Loucy (cell line): ENCODE results near the gene OR2C1.

Experiments used
- EZH2phosphoT487 ChIP-seq: fragments of 200-600 bp; IDR thresholded peaks from 2 replicates; pipeline ENCODE4 v1.6.1; 2018; ENCODE audit warnings: antibody characterized with exemption, mild to moderate bottlenecking, moderate library complexity, borderline replicate concordance
- TF ChIP-seq, protein P1 (sequence below): fragments of 200-600 bp; sonication (generic); conservative IDR thresholded peaks from 2 replicates; pipeline ENCODE4 v1.5.1; 2014; ENCODE audit warnings: mild to moderate bottlenecking, antibody characterized with exemption, low read length

DNA sequence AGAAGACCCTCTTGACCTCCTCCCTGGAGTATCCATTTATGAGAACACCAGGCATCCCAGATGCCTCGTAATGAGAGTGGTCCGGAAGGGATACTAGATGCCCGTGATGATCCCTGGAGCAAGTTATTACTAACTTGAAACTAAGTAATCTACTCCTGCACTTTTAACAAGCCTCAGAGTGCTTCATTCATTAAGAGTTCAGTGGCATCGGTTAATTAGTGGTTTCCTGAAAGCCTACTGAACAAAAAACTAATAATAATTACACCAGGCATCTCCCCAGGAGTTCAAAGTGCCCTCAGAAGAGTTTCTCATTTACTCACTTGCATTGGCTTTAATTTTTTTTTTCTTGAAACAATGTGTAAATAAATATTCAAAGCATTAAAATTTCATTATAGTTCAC is 28.2 kb upstream of the OR2C1 start:
- TF ChIP-seq, protein P1, sequence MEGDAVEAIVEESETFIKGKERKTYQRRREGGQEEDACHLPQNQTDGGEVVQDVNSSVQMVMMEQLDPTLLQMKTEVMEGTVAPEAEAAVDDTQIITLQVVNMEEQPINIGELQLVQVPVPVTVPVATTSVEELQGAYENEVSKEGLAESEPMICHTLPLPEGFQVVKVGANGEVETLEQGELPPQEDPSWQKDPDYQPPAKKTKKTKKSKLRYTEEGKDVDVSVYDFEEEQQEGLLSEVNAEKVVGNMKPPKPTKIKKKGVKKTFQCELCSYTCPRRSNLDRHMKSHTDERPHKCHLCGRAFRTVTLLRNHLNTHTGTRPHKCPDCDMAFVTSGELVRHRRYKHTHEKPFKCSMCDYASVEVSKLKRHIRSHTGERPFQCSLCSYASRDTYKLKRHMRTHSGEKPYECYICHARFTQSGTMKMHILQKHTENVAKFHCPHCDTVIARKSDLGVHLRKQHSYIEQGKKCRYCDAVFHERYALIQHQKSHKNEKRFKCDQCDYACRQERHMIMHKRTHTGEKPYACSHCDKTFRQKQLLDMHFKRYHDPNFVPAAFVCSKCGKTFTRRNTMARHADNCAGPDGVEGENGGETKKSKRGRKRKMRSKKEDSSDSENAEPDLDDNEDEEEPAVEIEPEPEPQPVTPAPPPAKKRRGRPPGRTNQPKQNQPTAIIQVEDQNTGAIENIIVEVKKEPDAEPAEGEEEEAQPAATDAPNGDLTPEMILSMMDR = no peak
- TF ChIP-seq EZH2phosphoT487 = no peak
